K562 (cell line): ENCODE measurements around the gene PTPN14. TPM values are rescaled to one million over a fixed set of nuclear protein-coding genes. Genes with fewer than 3 reads are reported as not detected.

Source experiments
- ATAC-seq: fragments of 200-7000 bp; cut with Tn5 transposase; 3 replicates; pipeline ENCODE4 v1.9.1; 2020; ENCODE audit warnings: moderate library complexity
- BruUV-seq: library from RNA; stranded (reverse); fragments of 400-500 nt; replicated peaks from 2 replicates; lab custom pipeline; 2021; lab: Mats Ljungman, UMichigan
- CTCF ChIA-PET: fragments of 300-600 bp; formaldehyde crosslinking; extraction: SDS; loops from one replicate; lab custom pipeline; 2021; ENCODE audit warnings: low intra/inter-chr PET ratio; lab: Yijun Ruan, JAX
- POLR2A ChIA-PET: fragments of 300-600, 350-650 bp; sonication (Branson Sonifier 250); formaldehyde crosslinking; extraction: SDS; loops from one replicate; lab custom pipeline; 2021; ENCODE audit warnings: antibody characterized with exemption, inconsistent platforms; lab: Yijun Ruan, JAX
- DNase-seq, 4 experiments: peaks; one replicate each; pipeline versions ENCODE4 v3.0.0 to v3.0.0-alpha.2; 2011 to 2018; ENCODE audit warnings: low spot score in 3 of 4, mixed read lengths in 3 of 4; ENCODE audit errors: extremely low read depth in 1 of 4
- FAIRE-seq: peaks from 2 replicates; lab custom pipeline; 2011; peaks lifted over from hg19 to GRCh38; lab: Jason Lieb, UNC
- H2AFZ ChIP-seq: 2 replicates; pipeline ENCODE4 v1.6.0; 2011; ENCODE audit warnings: low read depth, low read length, control low read depth, inconsistent platforms
- H3K27ac ChIP-seq: fragments of 200-600 bp; 3 replicates; pipeline ENCODE4 v1.8.0; 2011; ENCODE audit warnings: low read depth, mild to moderate bottlenecking, control low read depth, inconsistent platforms, low read length, moderate library complexity, mixed read lengths; ENCODE audit errors: extremely low read depth
- H3K27me3 ChIP-seq, 2 experiments: fragments of 300-600 bp in 1 of 2; 2 replicates in 1 of 2; 3 replicates in 1 of 2; pipeline versions ENCODE4 v1.6.0 to v1.8.0; 2011; ENCODE audit warnings: inconsistent platforms in 2 of 2, low read length in 2 of 2, mild to moderate bottlenecking in 1 of 2, mixed read lengths in 1 of 2, moderate library complexity in 1 of 2; ENCODE audit not compliant: control insufficient read depth in 2 of 2, insufficient read depth in 2 of 2
- H3K36me3 ChIP-seq: fragments of 300-600 bp; 3 replicates; pipeline ENCODE4 v1.8.0; 2011; ENCODE audit warnings: mild to moderate bottlenecking, low read length, inconsistent platforms; ENCODE audit not compliant: control insufficient read depth, insufficient read depth
- H3K4me1 ChIP-seq, 2 experiments: fragments of 200-600 bp in 1 of 2; replicated peaks in 1 of 2; 2 replicates in 1 of 2; 3 replicates in 1 of 2; pipeline versions ENCODE4 v1.5.1 to v1.8.0; 2011; ENCODE audit warnings: inconsistent platforms in 2 of 2, low read length in 2 of 2, mild to moderate bottlenecking in 1 of 2, mixed read lengths in 1 of 2, moderate library complexity in 1 of 2; ENCODE audit not compliant: control insufficient read depth in 2 of 2, insufficient read depth in 2 of 2
- H3K4me2 ChIP-seq: 2 replicates; pipeline ENCODE4 v1.6.1; 2011; ENCODE audit warnings: low read length, control low read depth, inconsistent platforms, mixed read lengths; ENCODE audit not compliant: insufficient read depth
- H3K4me3 ChIP-seq: fragments of 200-600 bp; sonication (generic), shearing (Covaris generic); 2 replicates; pipeline ENCODE4 v1.5.1; 2016; ENCODE audit warnings: control low read depth, inconsistent platforms
- H3K79me2 ChIP-seq: fragments of 200-600 bp; 3 replicates; pipeline ENCODE4 v1.8.0; 2011; ENCODE audit warnings: low read length, inconsistent platforms; ENCODE audit not compliant: control insufficient read depth, insufficient read depth
- H3K9ac ChIP-seq, 2 experiments: 2 replicates each; pipeline versions ENCODE4 v1.6.0 to v1.6.1; 2011; ENCODE audit warnings: low read depth in 2 of 2, low read length in 2 of 2, control low read depth in 1 of 2, inconsistent platforms in 1 of 2, mild to moderate bottlenecking in 1 of 2, mixed read lengths in 1 of 2; ENCODE audit not compliant: insufficient read depth in 1 of 2
- H3K9me1 ChIP-seq: one replicate; pipeline ENCODE4 v1.6.0; 2011; ENCODE audit warnings: inconsistent platforms, mild to moderate bottlenecking, low read length, moderate library complexity; ENCODE audit not compliant: control insufficient read depth, insufficient read depth
- H3K9me3 ChIP-seq: replicated peaks from 2 replicates; pipeline ENCODE4 v1.5.1; 2011; ENCODE audit warnings: low read depth, low read length, inconsistent platforms; ENCODE audit not compliant: control insufficient read depth, insufficient read depth
- H4K20me1 ChIP-seq: replicated peaks from 2 replicates; pipeline ENCODE4 v1.6.1; 2011; ENCODE audit warnings: low read length, inconsistent platforms, mixed read lengths; ENCODE audit not compliant: control insufficient read depth, insufficient read depth
- E2F8 ChIP-seq: fragments of 450-650 bp; IDR thresholded peaks from 2 replicates; pipeline ENCODE4 v1.7.1; 2018; ENCODE audit warnings: mild to moderate bottlenecking, low read depth; ENCODE audit not compliant: partially characterized antibody
- EP400 ChIP-seq: fragments of 450-650 bp; IDR thresholded peaks from 2 replicates; pipeline ENCODE4 v1.6.1; 2017; ENCODE audit warnings: antibody characterized with exemption, mild to moderate bottlenecking, moderate library complexity
- GABPB1 ChIP-seq: sonication (generic); formaldehyde crosslinking; IDR thresholded peaks from 2 replicates; pipeline ENCODE4 v1.8.0; 2022; ENCODE audit warnings: mild to moderate bottlenecking, missing genetic modification reagents
- NEUROD1 ChIP-seq: fragments of 150-350 bp; IDR thresholded peaks from 2 replicates; pipeline ENCODE4 v1.6.1; 2014; ENCODE audit warnings: borderline replicate concordance, low read length, low read depth; ENCODE audit not compliant: partially characterized antibody
- ZNF717 ChIP-seq: fragments of 250-450 bp; sonication (Bioruptor Pico); IDR thresholded peaks from 2 replicates; pipeline ENCODE4 v1.5.0; 2021
- WGBS: fragments of 100-300 bp; shearing (Covaris generic); methylation state at CpG from one replicate; pipeline ENCODE4 v1.1.6; 2016; ENCODE audit warnings: low coverage, mixed read lengths; ENCODE audit not compliant: insufficient coverage; ENCODE audit errors: missing lambda C conversion rate; 5-methylcytosine and 5-hydroxymethylcytosine counted together
- in situ Hi-C: fragments of 300-500 bp; cut with MboI; formaldehyde crosslinking; loops from 4 replicates; pipeline ENCODE4 v1.15.0; 2018; ENCODE audit warnings: inconsistent platforms, mixed read lengths
- intact Hi-C: fragments of 100-400 bp; cut with micrococcal nuclease; formaldehyde crosslinking; loops from 2 replicates; pipeline ENCODE4 v1.14.2; 2022
- polyA plus RNA-seq, 8 experiments: library from polyadenylated mRNA; depleted of rRNA in 4 of 8; stranded (reverse) in 5 of 8; unstranded in 3 of 8; fragments of >200 nt; fragmentation: Nextera tagmentation in 2 of 8; fragmentation: Illumina TruSeq in 1 of 8; extraction: Ambion mirVana in 2 of 8; extraction: Trizol in 1 of 8; gene quantifications; 2 replicates each; pipeline versions ENCODE4 v1.2.1 to v1.2.3, GENCODE V29; 2011 to 2014; ENCODE audit warnings: inconsistent platforms in 1 of 8, missing spikeins in 1 of 8
- total RNA-seq, 7 experiments: library from RNA; depleted of rRNA in 6 of 7; stranded (reverse); fragments of >200 nt in 6 of 7; fragmentation: Illumina TruSeq in 2 of 7; extraction: Trizol in 2 of 7; gene quantifications; 2 replicates each; pipeline versions ENCODE4 v1.2.1 to v1.2.3, GENCODE V29; 2011 to 2021; ENCODE audit warnings: low replicate concordance in 1 of 7

The PTPN14 gene
- total and polyA plus RNA-seq, 9 of the 15 experiments (the other 6 are each of a cell fraction or from before 2014, with no cell fraction given): 0.01 to 0.29 (median 0.04) TPM; not detected in 6

- no peak overlapping the region for H3K9ac ChIP-seq
- no peaks in the 10 kb centered on the region for H4K20me1 ChIP-seq
- H3K27me3 ChIP-seq: no peaks in the 10 kb centered on the region
- FAIRE-seq: no peak
- H3K79me2 ChIP-seq: no peaks in the 10 kb centered on the region
- no peak overlapping the region for H2AFZ ChIP-seq
- H3K4me3 ChIP-seq: no peak overlapping the region
- no peaks in the 10 kb centered on the region; the same call in 1 of the 2 replicates for H3K9me3 ChIP-seq
- ATAC-seq: no peak
- no peaks in the 10 kb centered on the region for H3K9me1 ChIP-seq
- no peak overlapping the region for H3K27ac ChIP-seq
- in situ Hi-C loops (no loop called here), intact Hi-C loops (no loop called here)
- ChIA-PET CTCF (no interaction called here), POLR2A (interaction anchor here (1.3 kb wide), 1 partner anchor 8 kb away, joined by 4 read pairs; no protein-coding TSS in a partner anchor)
- WGBS: 0% methylated on average over 11 of the region's 11 CpGs
- H3K36me3 ChIP-seq: no peaks in the 10 kb centered on the region
- no peak overlapping the region for H3K4me2 ChIP-seq
- no peak for TF ChIP-seq EP400
- no peak for TF ChIP-seq GABPB1 (CRISPR knock-in tag)
- TF ChIP-seq NEUROD1: no peak
- TF ChIP-seq E2F8: no peak
- no peak for TF ChIP-seq ZNF717 (CRISPR knock-in tag)
- no peaks in the 10 kb centered on the region for H3K4me1 ChIP-seq
- no TSS peak for BruUV-seq
- DNase-seq: no peak
These were observed 22.2 kb upstream of the PTPN14 start for GRCh38 chr1:214573386-214574318.
